AG09309 (cell line): ENCODE results near the gene VWA1.
"Not testable (repeated sequence)": the region's sequence is repeated elsewhere in the genome, so short reads cannot be mapped to it uniquely, and the experiment has no call there.

Experiments used
- DNase-seq: peaks from one replicate; pipeline ENCODE4 v3.0.0-alpha.2; 2010; ENCODE audit warnings: low read depth
- H3K4me3 ChIP-seq: 2 replicates; pipeline ENCODE4 v1.5.1; 2011; ENCODE audit warnings: mild to moderate bottlenecking, low read depth, low read length, moderate library complexity; ENCODE audit not compliant: control insufficient read depth
- TF ChIP-seq, protein P1 (sequence below): IDR thresholded peaks from 2 replicates; pipeline ENCODE4 v1.5.1; 2011; ENCODE audit warnings: mild to moderate bottlenecking, low read depth, low read length, inconsistent platforms; ENCODE audit not compliant: insufficient read depth, control insufficient read depth; ENCODE audit errors: missing control alignments

VWA1 gene

DNA sequence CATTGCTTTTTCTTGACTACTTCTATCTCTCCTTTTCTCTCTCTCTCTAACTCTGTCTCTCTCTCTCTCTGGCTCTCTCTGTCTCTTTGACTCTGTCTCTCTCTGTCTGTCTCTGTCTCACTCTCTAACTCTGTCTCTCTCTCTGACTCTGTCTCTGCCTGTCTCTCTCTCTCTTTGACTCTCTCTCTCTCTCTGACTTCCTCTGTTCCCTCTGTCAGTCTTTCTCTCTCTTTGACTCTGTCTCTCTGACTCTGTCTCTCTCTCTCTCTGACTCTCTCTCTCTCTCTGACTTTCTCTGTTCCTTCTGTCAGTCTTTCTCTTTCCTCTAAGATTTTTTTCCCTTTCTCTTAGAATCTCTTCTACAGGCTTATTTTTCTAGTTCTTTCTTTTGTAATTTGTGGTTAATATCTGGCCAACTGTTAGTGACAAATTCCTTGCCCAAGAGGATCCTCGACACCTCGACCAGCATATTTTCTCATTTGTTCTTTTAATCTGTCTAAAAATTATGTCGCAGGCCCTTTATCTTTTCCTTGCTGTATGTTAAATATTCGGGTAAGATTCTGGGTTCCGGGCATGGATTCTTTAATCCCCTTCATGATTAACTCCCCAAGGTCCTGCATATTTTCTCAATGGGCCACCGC, 13.7 kb downstream of the VWA1 start, which contains the start of gene ATAD3C:
ATAD3C (plus strand) TSS at position 591 of the 641 bp plus-strand sequence. CDS start 995 bp downstream, outside the sequence.
- no peak for DNase-seq
- TF ChIP-seq, protein P1, sequence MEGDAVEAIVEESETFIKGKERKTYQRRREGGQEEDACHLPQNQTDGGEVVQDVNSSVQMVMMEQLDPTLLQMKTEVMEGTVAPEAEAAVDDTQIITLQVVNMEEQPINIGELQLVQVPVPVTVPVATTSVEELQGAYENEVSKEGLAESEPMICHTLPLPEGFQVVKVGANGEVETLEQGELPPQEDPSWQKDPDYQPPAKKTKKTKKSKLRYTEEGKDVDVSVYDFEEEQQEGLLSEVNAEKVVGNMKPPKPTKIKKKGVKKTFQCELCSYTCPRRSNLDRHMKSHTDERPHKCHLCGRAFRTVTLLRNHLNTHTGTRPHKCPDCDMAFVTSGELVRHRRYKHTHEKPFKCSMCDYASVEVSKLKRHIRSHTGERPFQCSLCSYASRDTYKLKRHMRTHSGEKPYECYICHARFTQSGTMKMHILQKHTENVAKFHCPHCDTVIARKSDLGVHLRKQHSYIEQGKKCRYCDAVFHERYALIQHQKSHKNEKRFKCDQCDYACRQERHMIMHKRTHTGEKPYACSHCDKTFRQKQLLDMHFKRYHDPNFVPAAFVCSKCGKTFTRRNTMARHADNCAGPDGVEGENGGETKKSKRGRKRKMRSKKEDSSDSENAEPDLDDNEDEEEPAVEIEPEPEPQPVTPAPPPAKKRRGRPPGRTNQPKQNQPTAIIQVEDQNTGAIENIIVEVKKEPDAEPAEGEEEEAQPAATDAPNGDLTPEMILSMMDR: no peak

DNA sequence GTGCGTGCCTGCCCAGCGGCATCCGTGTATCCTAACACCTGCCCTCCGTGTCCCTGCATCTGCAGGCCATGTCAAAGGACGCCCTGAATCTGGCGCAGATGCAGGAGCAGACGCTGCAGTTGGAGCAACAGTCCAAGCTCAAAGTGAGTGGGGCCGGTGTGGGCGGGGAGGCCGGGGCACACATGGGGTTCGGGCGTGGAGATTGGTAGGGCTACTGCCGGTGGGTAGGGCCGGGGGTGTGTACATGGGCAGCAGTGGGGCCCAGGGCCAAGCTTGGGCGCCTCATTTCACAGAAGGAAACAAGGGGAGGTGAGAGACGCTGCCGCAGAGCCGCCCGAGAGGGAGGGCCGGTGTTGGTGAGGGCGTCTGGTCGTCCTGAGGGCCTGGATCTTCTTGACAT, 15.1 kb downstream of the VWA1 start:
- H3K4me3 ChIP-seq, DNase-seq: not testable (repeated sequence)

More for the DNA sequence above, 13.7 kb downstream of the VWA1 start, which contains the start of gene ATAD3C:
- H3K4me3 ChIP-seq: no peak within 1 kb of the TSS

DNA sequence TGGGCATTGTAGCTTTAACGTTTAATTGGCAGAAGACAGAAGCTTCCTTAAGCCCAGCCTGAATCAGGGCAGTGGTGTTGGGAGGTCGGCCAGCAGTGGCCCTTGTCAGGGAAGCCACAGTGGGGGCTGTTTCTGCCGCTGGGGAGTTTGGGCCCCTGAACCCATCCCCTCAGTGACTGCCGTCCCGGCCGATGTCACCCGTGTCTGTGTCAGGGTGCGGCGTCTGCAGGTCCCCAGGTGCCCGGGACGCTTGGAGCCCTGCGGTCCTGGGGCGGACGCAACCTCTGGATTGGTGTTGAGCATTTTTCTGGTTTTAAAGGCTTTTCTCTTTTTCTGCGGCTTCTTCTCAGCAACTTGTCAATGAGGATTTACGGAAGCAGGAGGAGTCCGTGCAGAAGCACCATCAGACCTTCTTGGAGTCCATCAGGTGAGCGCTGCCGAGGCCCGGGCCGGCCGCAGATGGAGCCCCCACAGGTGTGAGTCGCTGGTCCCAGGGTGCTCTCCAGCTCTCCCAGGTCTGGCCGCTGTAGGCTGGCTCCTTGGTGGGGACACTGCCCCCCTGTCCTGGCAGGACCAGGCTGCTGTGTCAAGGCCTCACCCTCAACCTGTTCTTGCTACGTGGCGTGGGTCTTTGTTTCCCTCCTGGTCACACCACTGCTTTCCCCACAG, 16.3 kb downstream of the VWA1 start:
- TF ChIP-seq, protein P1: no peak
- no peak overlapping the region for H3K4me3 ChIP-seq
- DNase-seq: no peak

DNA sequence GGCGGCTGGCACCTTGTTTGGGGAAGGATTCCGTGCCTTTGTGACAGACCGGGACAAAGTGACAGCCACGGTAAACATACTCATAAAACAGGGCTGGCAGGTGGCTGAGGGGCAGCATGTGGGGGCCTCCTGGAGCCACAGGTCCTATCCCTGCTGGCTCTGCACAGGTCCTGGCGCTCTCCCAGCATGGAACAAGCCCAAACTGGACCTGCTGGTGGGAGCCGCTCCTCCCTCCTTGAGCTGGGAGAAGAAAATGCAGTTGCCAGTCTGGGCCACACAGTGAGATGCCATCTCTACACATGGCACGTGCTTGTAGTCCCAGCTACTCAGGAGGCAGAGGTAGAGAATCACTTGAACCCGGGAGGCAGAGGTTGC, 16.9 kb downstream of the VWA1 start:
- not testable (repeated sequence) for DNase-seq, H3K4me3 ChIP-seq

DNA sequence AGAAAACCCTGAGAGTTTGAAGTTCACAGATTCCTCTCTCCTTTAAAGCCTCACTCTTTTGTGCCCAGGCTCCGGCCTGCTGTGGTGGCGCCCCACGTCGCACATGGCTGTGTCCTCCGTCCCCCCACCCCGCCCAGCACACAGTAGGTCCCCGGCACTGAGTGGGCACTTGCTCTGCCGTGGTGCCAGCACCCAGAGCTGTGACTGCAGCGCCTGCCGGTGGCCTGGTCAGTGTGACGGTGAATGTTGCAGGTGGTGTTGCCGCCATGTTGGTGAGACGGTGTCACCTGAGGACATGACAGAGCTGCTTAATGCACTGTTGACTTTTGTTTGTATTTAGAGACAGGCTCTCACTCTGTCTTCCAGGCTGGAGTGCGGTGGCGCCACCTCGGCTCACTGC, 17.4 kb downstream of the VWA1 start:
- DNase-seq: no peak
- no peak overlapping the region for H3K4me3 ChIP-seq
- TF ChIP-seq, protein P1: no peak

DNA sequence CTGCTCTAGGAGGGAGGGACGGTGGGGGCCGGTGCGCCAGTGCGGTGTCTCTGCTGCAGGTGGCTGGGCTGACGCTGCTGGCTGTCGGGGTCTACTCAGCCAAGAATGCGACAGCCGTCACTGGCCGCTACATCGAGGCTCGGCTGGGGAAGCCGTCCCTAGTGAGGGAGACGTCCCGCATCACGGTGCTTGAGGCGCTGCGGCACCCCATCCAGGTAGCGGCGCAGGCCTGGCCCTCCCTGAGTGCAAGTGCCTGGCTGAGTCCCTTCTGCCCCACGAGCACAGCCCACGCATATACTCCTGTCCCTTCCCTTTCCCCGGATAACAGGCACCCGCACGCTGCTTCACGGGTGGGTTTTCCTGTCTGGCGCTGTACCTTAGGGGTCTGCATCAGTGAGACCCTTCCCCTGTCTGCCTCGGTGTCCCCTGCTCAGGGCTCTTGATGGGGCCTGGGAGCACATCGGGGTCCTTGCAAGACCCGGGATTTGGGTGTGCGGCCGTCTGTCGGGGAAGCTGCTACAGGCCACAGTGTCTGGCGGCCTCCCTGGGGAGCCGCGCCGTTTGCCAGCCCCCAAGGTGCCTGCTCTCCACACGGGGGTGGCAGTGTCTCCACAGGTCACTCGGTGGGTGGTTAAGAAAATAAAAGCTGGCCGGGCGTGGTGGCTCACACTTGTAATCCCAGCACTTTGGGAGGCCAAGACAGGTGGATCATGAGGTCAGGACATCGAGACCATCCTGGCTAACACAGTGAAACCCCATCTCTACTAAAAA, 19.0 kb downstream of the VWA1 start:
- not testable (repeated sequence) for DNase-seq, H3K4me3 ChIP-seq

DNA sequence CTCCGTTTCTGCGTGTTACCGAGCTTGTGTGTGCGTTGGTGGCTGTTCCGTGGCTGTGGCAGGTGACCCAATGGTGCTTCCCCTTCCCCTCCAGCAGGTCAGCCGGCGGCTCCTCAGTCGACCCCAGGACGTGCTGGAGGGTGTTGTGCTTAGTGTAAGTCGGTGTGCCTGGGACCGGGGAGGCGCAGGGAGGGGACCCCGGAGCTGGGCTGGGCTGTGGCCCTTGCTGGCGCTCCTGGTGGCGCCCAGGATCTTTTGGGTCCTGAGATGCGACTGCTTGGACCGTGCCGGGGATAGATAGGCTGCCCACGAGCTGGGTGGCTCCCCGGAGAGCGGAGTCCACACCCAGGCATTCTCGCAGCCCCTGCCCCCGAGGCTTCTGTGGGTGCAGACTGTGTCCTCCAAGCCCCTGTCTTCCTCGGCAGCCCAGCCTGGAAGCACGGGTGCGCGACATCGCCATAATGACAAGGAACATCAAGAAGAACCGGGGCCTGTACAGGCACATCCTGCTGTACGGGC, 19.9 kb downstream of the VWA1 start:
- DNase-seq: no peak
- TF ChIP-seq, protein P1: no peak

DNA sequence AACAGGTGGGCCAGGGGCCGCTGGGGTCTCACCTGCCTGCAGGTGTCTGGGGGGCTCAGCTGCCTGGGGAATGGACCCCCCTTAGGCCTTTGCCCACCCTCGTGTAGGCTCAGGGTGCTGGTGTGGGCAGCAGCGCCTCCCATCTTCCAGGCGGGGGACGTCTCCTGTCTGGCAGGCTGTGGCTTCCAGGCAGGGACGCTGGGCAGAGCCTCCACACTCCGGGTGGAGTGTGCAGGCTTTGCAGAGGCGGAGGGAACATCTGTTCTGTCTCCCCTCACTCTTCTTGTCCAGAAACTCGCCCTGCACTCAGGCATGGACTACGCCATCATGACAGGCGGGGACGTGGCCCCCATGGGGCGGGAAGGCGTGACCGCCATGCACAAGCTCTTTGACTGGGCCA, 20.4 kb downstream of the VWA1 start:
- not testable (repeated sequence) for H3K4me3 ChIP-seq, DNase-seq

More for the DNA sequence above, 19.9 kb downstream of the VWA1 start:
- H3K4me3 ChIP-seq: no peak overlapping the region

DNA sequence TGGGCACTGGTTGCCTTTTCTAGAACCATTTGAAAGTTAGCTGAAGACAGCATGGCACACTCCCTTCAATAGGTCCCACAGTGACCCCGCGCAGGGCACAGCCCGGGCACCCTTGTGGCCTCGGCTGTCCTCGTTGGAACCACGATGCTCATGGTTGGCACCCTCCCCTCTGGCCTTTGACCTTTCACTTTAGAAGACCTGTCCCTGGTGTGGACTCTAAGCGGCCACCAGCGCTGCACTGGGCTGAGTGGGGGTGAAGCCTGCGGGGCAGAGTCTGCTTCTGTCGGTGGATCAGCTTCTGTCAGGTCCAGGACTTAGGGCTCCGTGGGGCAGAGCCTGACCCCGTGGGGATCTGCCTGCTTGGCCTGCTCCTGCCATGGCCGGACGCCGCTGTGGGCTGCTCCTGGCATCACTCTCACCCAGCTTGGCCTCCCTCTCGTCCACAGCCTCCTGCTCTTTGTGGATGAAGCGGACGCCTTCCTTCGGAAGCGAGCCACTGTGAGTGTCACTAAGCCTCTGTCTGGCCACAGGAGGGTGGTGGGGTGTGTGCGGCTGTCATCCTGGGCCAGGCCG, 21.3 kb downstream of the VWA1 start:
- not testable (repeated sequence) for DNase-seq, H3K4me3 ChIP-seq

DNA sequence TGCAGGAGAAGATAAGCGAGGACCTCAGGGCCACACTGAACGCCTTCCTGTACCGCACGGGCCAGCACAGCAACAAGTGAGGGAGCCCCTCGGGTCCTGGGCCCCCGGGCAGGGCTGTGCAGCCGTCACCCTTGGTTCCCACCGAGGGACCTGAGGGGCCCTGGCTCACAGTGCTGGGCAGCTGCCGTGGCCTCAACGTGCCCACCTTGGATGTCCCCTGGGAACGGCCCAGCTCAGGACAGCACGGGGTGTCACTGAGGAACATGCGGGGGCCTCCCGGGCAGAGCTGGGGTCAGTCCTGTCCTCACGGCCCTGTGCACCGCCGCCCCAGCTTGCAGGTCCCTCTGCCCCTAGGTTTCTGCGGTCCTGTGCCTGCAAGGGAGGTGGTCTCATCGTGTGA, 23.7 kb downstream of the VWA1 start:
- not testable (repeated sequence) for DNase-seq, H3K4me3 ChIP-seq

DNA sequence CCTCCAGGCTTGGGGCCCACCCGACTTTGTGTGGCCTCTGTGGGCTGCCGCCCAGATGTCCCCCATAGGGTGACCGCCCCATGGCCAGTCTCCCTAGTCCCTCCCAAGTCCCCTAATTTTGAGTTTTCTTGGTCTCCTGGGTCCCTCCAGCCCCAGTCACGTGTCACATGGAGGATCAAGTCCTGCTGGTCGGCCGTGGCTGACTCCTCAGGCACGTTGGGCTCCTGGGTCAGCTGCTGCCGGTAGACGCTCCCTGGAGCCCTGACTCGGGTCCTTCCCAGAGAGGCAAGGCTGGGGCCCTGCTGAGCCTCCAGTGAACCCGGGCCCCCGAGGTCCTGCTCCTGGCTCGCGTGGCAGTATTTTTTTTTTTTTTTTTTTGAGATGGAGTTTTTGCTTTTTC, 24.2 kb downstream of the VWA1 start:
- not testable (repeated sequence) for H3K4me3 ChIP-seq, DNase-seq
